GM12878 (cell line): ENCODE measurements around the gene EVI2B. TPM values are rescaled to one million over a fixed set of nuclear protein-coding genes. Genes with fewer than 3 reads are reported as not detected.

Source experiments
- ATAC-seq: fragments of 200-7000 bp; cut with Tn5 transposase; 3 replicates; pipeline ENCODE4 v1.9.1; 2020; ENCODE audit warnings: mild to moderate bottlenecking, moderate library complexity
- BruUV-seq: library from RNA; stranded (reverse); fragments of 400-500 nt; replicated peaks from 2 replicates; lab custom pipeline; 2021; lab: Mats Ljungman, UMichigan
- CTCF ChIA-PET: fragments of 300-600 bp; sonication (Branson Sonifier 250); formaldehyde crosslinking; extraction: SDS; loops from one replicate; lab custom pipeline; 2021; ENCODE audit warnings: inconsistent platforms; lab: Yijun Ruan, JAX
- POLR2A ChIA-PET: fragments of 350-600 bp; formaldehyde crosslinking; extraction: SDS; loops from one replicate; lab custom pipeline; 2021; ENCODE audit warnings: inconsistent platforms; lab: Charles Lee
- RAD21 ChIA-PET: fragments of 300-600 bp; sonication (Branson Sonifier 250); formaldehyde crosslinking; loops from one replicate; lab custom pipeline; 2023; ENCODE audit warnings: antibody characterized with exemption; ENCODE audit not compliant: unreplicated experiment; lab: Charles Lee
- SMC1A ChIA-PET: fragments of 300-600 bp; sonication (Branson Sonifier 250); formaldehyde crosslinking; loops from one replicate; lab custom pipeline; 2023; ENCODE audit not compliant: unreplicated experiment, uncharacterized antibody; lab: Charles Lee
- DNase-seq: peaks from one replicate; pipeline ENCODE4 v3.0.0-alpha.2; 2011; ENCODE audit warnings: low read depth, low spot score
- FAIRE-seq: peaks from 3 replicates; lab custom pipeline; 2011; peaks lifted over from hg19 to GRCh38; lab: Jason Lieb, UNC
- H2AFZ ChIP-seq: 2 replicates; pipeline ENCODE4 v1.6.0; 2011; ENCODE audit warnings: low read depth, low read length, control low read depth; ENCODE audit not compliant: control insufficient read depth
- H3K27ac ChIP-seq: 2 replicates; pipeline ENCODE4 v1.5.1; 2011; ENCODE audit warnings: control low read depth; ENCODE audit not compliant: control insufficient read depth, insufficient read depth
- H3K27me3 ChIP-seq, 2 experiments: replicated peaks in 1 of 2; 2 replicates each; pipeline versions ENCODE4 v1.6.0 to v1.6.1; 2011; ENCODE audit warnings: low read length in 1 of 2; ENCODE audit not compliant: control insufficient read depth in 2 of 2, insufficient read depth in 2 of 2
- H3K36me3 ChIP-seq, 2 experiments: 2 replicates each; pipeline ENCODE4 v1.5.1; 2011; ENCODE audit warnings: low read length in 1 of 2; ENCODE audit not compliant: control insufficient read depth in 2 of 2, insufficient read depth in 2 of 2
- H3K4me1 ChIP-seq: 2 replicates; pipeline ENCODE4 v1.6.1; 2011; ENCODE audit warnings: mild to moderate bottlenecking, low read length, moderate library complexity, mixed read lengths; ENCODE audit not compliant: control insufficient read depth, insufficient read depth
- H3K4me2 ChIP-seq: 2 replicates; pipeline ENCODE4 v1.6.0; 2011; ENCODE audit warnings: control low read depth; ENCODE audit not compliant: control insufficient read depth, insufficient read depth
- H3K4me3 ChIP-seq: fragments of 200-600 bp; sonication (generic); 2 replicates; pipeline ENCODE4 v1.5.1; 2016
- H3K79me2 ChIP-seq: 2 replicates; pipeline ENCODE4 v1.6.0; 2011; ENCODE audit warnings: low read length; ENCODE audit not compliant: control insufficient read depth, insufficient read depth
- H3K9ac ChIP-seq: 2 replicates; pipeline ENCODE4 v1.8.0; 2011; ENCODE audit warnings: low read length, control low read depth, mixed read lengths; ENCODE audit not compliant: control insufficient read depth, insufficient read depth
- H3K9me3 ChIP-seq: replicated peaks from 3 replicates; pipeline ENCODE4 v1.5.1; 2011; ENCODE audit warnings: mild to moderate bottlenecking, low read length; ENCODE audit not compliant: control insufficient read depth, insufficient read depth
- H4K20me1 ChIP-seq: 2 replicates; pipeline ENCODE4 v1.6.0; 2011; ENCODE audit not compliant: control insufficient read depth, insufficient read depth
- BACH1 ChIP-seq: fragments of 450-650 bp; IDR thresholded peaks from 2 replicates; pipeline ENCODE4 v1.6.1; 2017; ENCODE audit warnings: mild to moderate bottlenecking, borderline replicate concordance
- BMI1 ChIP-seq: fragments of 450-650 bp; IDR thresholded peaks from 2 replicates; pipeline ENCODE4 v1.6.1; 2016; ENCODE audit warnings: mild to moderate bottlenecking, moderate library complexity, borderline replicate concordance
- CHD1 ChIP-seq: IDR thresholded peaks from 2 replicates; pipeline ENCODE4 v1.6.1; 2012; ENCODE audit warnings: low read depth, low read length, improper control_type of control experiment
- CTCF ChIP-seq, 3 experiments: IDR thresholded peaks in 2 of 3; conservative IDR thresholded peaks in 1 of 3; 2 replicates each; pipeline ENCODE4 v1.5.1; 2011; ENCODE audit warnings: low read depth in 3 of 3, low read length in 3 of 3, mild to moderate bottlenecking in 3 of 3, control low read depth in 2 of 3, moderate library complexity in 2 of 3, inconsistent platforms in 1 of 3, mixed read lengths in 1 of 3; ENCODE audit not compliant: control insufficient read depth in 2 of 3, insufficient read depth in 1 of 3; ENCODE audit errors: extremely low read depth in 1 of 3
- GABPA ChIP-seq: IDR thresholded peaks from 2 replicates; pipeline ENCODE4 v1.6.1; 2014; ENCODE audit warnings: antibody characterized with exemption, low read depth, mild to moderate bottlenecking, inconsistent platforms
- HDGF ChIP-seq: fragments of 450-650 bp; IDR thresholded peaks from 2 replicates; pipeline ENCODE4 v1.6.1; 2016; ENCODE audit warnings: antibody characterized with exemption
- MLLT1 ChIP-seq: fragments of 450-650 bp; IDR thresholded peaks from 2 replicates; pipeline ENCODE4 v1.6.1; 2016; ENCODE audit warnings: mild to moderate bottlenecking
- NR2C1 ChIP-seq: fragments of 450-650 bp; IDR thresholded peaks from 2 replicates; pipeline ENCODE4 v1.6.1; 2017; ENCODE audit warnings: antibody characterized with exemption, mild to moderate bottlenecking, moderate library complexity
- POLR2A ChIP-seq: IDR thresholded peaks from 2 replicates; pipeline ENCODE4 v1.6.1; 2011; ENCODE audit warnings: low read depth, mild to moderate bottlenecking, low read length
- SIN3A ChIP-seq: IDR thresholded peaks from 2 replicates; pipeline ENCODE4 v1.6.1; 2012; ENCODE audit warnings: low read depth, low read length, improper control_type of control experiment
- SMAD5 ChIP-seq: IDR thresholded peaks from 2 replicates; pipeline ENCODE4 v1.6.1; 2016; ENCODE audit warnings: antibody characterized with exemption, low read depth
- SREBF1 ChIP-seq: IDR thresholded peaks from 2 replicates; pipeline ENCODE4 v1.6.1; 2012; ENCODE audit warnings: mild to moderate bottlenecking, low read length
- TAF1 ChIP-seq: IDR thresholded peaks from 2 replicates; pipeline ENCODE4 v1.6.1; 2011; ENCODE audit warnings: mild to moderate bottlenecking, low read depth, low read length, borderline replicate concordance
- TBL1XR1 ChIP-seq: IDR thresholded peaks from 2 replicates; pipeline ENCODE4 v1.6.1; 2012; ENCODE audit warnings: low read depth, low read length, improper control_type of control experiment
- ZNF217 ChIP-seq: fragments of 450-650 bp; IDR thresholded peaks from 2 replicates; pipeline ENCODE4 v1.6.1; 2017; ENCODE audit warnings: antibody characterized with exemption, mild to moderate bottlenecking
- ZNF274 ChIP-seq: IDR thresholded peaks from one replicate; pipeline ENCODE4 v1.8.0; 2011; ENCODE audit not compliant: insufficient read length, insufficient read depth
- WGBS: methylation state at CpG from one replicate; pipeline ENCODE4 v1.1.6; 2016; ENCODE audit warnings: low lambda C conversion rate; ENCODE audit not compliant: insufficient replicate concordance, insufficient coverage; ENCODE audit errors: missing lambda C conversion rate; 5-methylcytosine and 5-hydroxymethylcytosine counted together
- in situ Hi-C: fragments of 300-500 bp; cut with MboI; formaldehyde crosslinking; loops from 9 replicates; pipeline ENCODE4 v1.14.3; 2018; ENCODE audit warnings: mixed read lengths
- intact Hi-C: fragments of 100-400 bp; cut with micrococcal nuclease; formaldehyde crosslinking; loops from one replicate; pipeline ENCODE4 v1.14.2; 2022; ENCODE audit not compliant: unreplicated experiment
- polyA plus RNA-seq, 11 experiments: library from polyadenylated mRNA; depleted of rRNA in 4 of 11; unstranded in 6 of 11; stranded (reverse) in 5 of 11; fragments of >200 nt; fragmentation: Nextera tagmentation in 4 of 11; fragmentation: Illumina TruSeq in 1 of 11; extraction: Ambion mirVana in 4 of 11; extraction: Trizol in 1 of 11; gene quantifications; 1 replicate in 1 of 11; 2 replicates in 10 of 11; pipeline versions ENCODE4 v1.2.1 to v1.2.3, GENCODE V29; 2011 to 2016; ENCODE audit warnings: inconsistent platforms in 2 of 11, missing spikeins in 2 of 11, low read depth in 1 of 11
- total RNA-seq, 4 experiments: library from RNA; depleted of rRNA in 3 of 4; stranded (reverse); fragments of >200 nt in 3 of 4; fragmentation: Illumina TruSeq in 1 of 4; extraction: Trizol in 1 of 4; gene quantifications; 2 replicates each; pipeline versions ENCODE4 v1.2.1 to v1.2.3, GENCODE V29; 2013 to 2021

Gene EVI2B
- total and polyA plus RNA-seq, 10 of the 15 experiments (the other 5 are each of a cell fraction or from before 2014, with no cell fraction given) = 26.2 to 195 (median 52.0) TPM

GRCh38 chr17:31312223-31312622 lies 1.6 kb downstream of the EVI2B start (continued):
- TF ChIP-seq CTCF (IDR thresholded peaks at IDR 0.05 in 2 of 3, conservative IDR thresholded peaks at IDR 0.05 in 1 of 3; ENCODE audit: control insufficient read depth in 2 of 3, extremely low read depth in 1 of 3, insufficient read depth in 1 of 3, low read depth in 3 of 3, low read length in 3 of 3) = peak in 1 of 3 experiments; percentile 20; a peak in 2 of 6 replicates
- TF ChIP-seq CHD1 = peak; percentile 72; the same call in 1 of the 2 replicates
- TF ChIP-seq, all 136 proteins: peak for 17; not testable (repeated sequence) for 119

GRCh38 chr17:31311526-31311925 lies 2.3 kb downstream of the EVI2B start:
- Histone ChIP-seq H3K27ac (peak overlapping the region; percentile 95), H2AFZ (no peak overlapping the region), H3K9ac (peak overlapping the region; percentile 93), H3K36me3 (peaks cover 0 to 11% of the 10 kb centered on the region in 2 experiments; a peak in 1 of 4 replicates), H3K4me2 (peak overlapping the region; percentile 97), H3K4me1 (peaks cover 29% of the 10 kb centered on the region), H3K27me3 (no peaks in the 10 kb centered on the region), H3K79me2 (peaks cover 90% of the 10 kb centered on the region), H3K9me3 (no peaks in the 10 kb centered on the region; the same call in 2 of the 3 replicates), H4K20me1 (no peaks in the 10 kb centered on the region), H3K4me3 (peak overlapping the region; percentile 69)
- BruUV-seq = no TSS peak
- in situ Hi-C loops = no loop called here
- RAD21 ChIA-PET = interaction anchor here (0.6 to 3.9 kb wide), 11 partner anchors 8 to 397 kb away, joined by 3 to 39 read pairs (median 4); no protein-coding TSS in a partner anchor
- SMC1A ChIA-PET = interaction anchor here (0.7 to 8.0 kb wide), 7 partner anchors 9 to 591 kb away, joined by 3 to 101 read pairs (median 4); partner anchors contain the start of gene EVI2A
- 5% methylated on average over 3 of the region's 3 CpGs for WGBS
- no peak for TF ChIP-seq SIN3A
- TF ChIP-seq SREBF1 = no peak
- TF ChIP-seq NR2C1 = no peak
- no peak for TF ChIP-seq ZNF274
- TF ChIP-seq GABPA = no peak
- no peak for TF ChIP-seq ZNF217
- TF ChIP-seq TBL1XR1 = no peak
- TF ChIP-seq MLLT1 = no peak
- no peak for TF ChIP-seq POLR2A
- TF ChIP-seq HDGF = no peak
- TF ChIP-seq BMI1 = no peak
- TF ChIP-seq SMAD5 = no peak
- no peak for TF ChIP-seq BACH1
- no peak for TF ChIP-seq TAF1
- ATAC-seq = peak; percentile 5
- intact Hi-C loops = loop anchor here (10.0 kb wide), 1 partner anchor 593 kb away; the partner anchor contains the start of gene UTP6
- POLR2A ChIA-PET = interaction anchor here (0.7 to 2.8 kb wide), 7 partner anchors 8 to 1755 kb away, joined by 3 to 30 read pairs (median 3); partner anchors contain the start of gene EVI2A
- no peak for FAIRE-seq
- DNase-seq = no peak
- CTCF ChIA-PET = interaction anchor here (0.9 to 10.7 kb wide), 4 partner anchors 57 to 102 kb away, joined by 3 to 80 read pairs (median 4); no protein-coding TSS in a partner anchor
